NT2/D1 (cell line): Measurements from ENCODE around the gene HP1BP3.
A peak's percentile ranks its signal among the peaks of the same experiment; 100 is the strongest.

Experiments used
- DNase-seq: peaks from one replicate; pipeline ENCODE4 v3.0.0-alpha.2; 2011; ENCODE audit warnings: low read depth, low spot score
- H3K27me3 ChIP-seq: 2 replicates; pipeline ENCODE4 v1.6.0; 2011; ENCODE audit warnings: mild to moderate bottlenecking; ENCODE audit not compliant: insufficient read length, insufficient read depth
- H3K36me3 ChIP-seq: 2 replicates; pipeline ENCODE4 v1.6.1; 2011; ENCODE audit warnings: mild to moderate bottlenecking, low read length, mixed read lengths; ENCODE audit not compliant: insufficient read depth, insufficient read length
- H3K4me1 ChIP-seq: 2 replicates; pipeline ENCODE4 v1.5.1; 2011; ENCODE audit not compliant: insufficient read depth, insufficient read length
- H3K4me3 ChIP-seq: 2 replicates; pipeline ENCODE4 v1.5.1; 2011; ENCODE audit warnings: low read depth; ENCODE audit not compliant: insufficient read length
- H3K9ac ChIP-seq: 2 replicates; pipeline ENCODE4 v1.6.0; 2011; ENCODE audit warnings: low read depth; ENCODE audit not compliant: insufficient read length
- H3K9me3 ChIP-seq: 2 replicates; pipeline ENCODE4 v1.5.1; 2011; ENCODE audit warnings: mild to moderate bottlenecking, low read length; ENCODE audit not compliant: insufficient read depth
- SUZ12 ChIP-seq: IDR thresholded peaks from 2 replicates; pipeline ENCODE4 v1.6.1; 2011; ENCODE audit not compliant: insufficient read length, insufficient read depth; ENCODE audit errors: extremely low read depth
- YY1 ChIP-seq: IDR thresholded peaks from 2 replicates; pipeline ENCODE4 v1.6.1; 2011; ENCODE audit not compliant: insufficient read length, insufficient read depth
- ZNF274 ChIP-seq: IDR thresholded peaks from 2 replicates; pipeline ENCODE4 v1.6.1; 2011; ENCODE audit warnings: mild to moderate bottlenecking, low read depth, low read length

The HP1BP3 gene

GRCh38 chr1:20787029-20787839 lies at the start of gene HP1BP3:
HP1BP3 (minus strand) TSS chr1:20787307; CDS start chr1:20780440, 6,867 bp downstream.
- peak within 1 kb of the TSS; percentile 99 for H3K9ac ChIP-seq
- H3K4me3 ChIP-seq = peak within 1 kb of the TSS; percentile 81
- H3K4me1 ChIP-seq = no peaks in the 10 kb centered on the region
- no peaks in the 10 kb centered on the region for H3K9me3 ChIP-seq
- peaks cover 4% of the 10 kb centered on the region for H3K36me3 ChIP-seq
- no peak for DNase-seq
- H3K27me3 ChIP-seq = no peaks in the 10 kb centered on the region
- TF ChIP-seq YY1 (no peak), SUZ12 (no peak), ZNF274 (no peak)

GRCh38 chr1:20836230-20836629 lies 49.1 kb upstream of the HP1BP3 start:
- H3K4me1 ChIP-seq = no peaks in the 10 kb centered on the region
- peaks cover 5% of the 10 kb centered on the region for H3K36me3 ChIP-seq
- no peaks in the 10 kb centered on the region for H3K27me3 ChIP-seq
- no peak for DNase-seq
- TF ChIP-seq SUZ12 (no peak), ZNF274 (no peak)
- H3K9me3 ChIP-seq = no peaks in the 10 kb centered on the region
- H3K9ac ChIP-seq = no peak overlapping the region
- no peak overlapping the region for H3K4me3 ChIP-seq

- Histone ChIP-seq H3K36me3 (peaks cover under 1% of the 10 kb centered on the region), H3K9me3 (no peaks in the 10 kb centered on the region), H3K4me3 (no peak overlapping the region), H3K4me1 (no peaks in the 10 kb centered on the region), H3K9ac (no peak overlapping the region), H3K27me3 (no peaks in the 10 kb centered on the region)
- TF ChIP-seq ZNF274 (no peak), YY1 (no peak), SUZ12 (no peak)
- no peak for DNase-seq
Measured at GRCh38 chr1:20834780-20835179, 47.7 kb upstream of the HP1BP3 start.

GRCh38 chr1:20834192-20834591 lies 47.1 kb upstream of the HP1BP3 start:
- no peak overlapping the region for H3K4me3 ChIP-seq
- no peaks in the 10 kb centered on the region for H3K9me3 ChIP-seq
- H3K36me3 ChIP-seq = no peaks in the 10 kb centered on the region
- no peak overlapping the region for H3K9ac ChIP-seq
- TF ChIP-seq ZNF274 (no peak), YY1 (no peak), SUZ12 (no peak)
- H3K27me3 ChIP-seq = no peaks in the 10 kb centered on the region
- H3K4me1 ChIP-seq = no peaks in the 10 kb centered on the region
- no peak for DNase-seq

GRCh38 chr1:20830378-20830777 lies 43.3 kb upstream of the HP1BP3 start:
- TF ChIP-seq ZNF274 (no peak), SUZ12 (no peak), YY1 (no peak)
- H3K9me3 ChIP-seq = no peaks in the 10 kb centered on the region
- H3K36me3 ChIP-seq = peaks cover 8% of the 10 kb centered on the region
- no peak for DNase-seq
- no peaks in the 10 kb centered on the region for H3K4me1 ChIP-seq
- no peak overlapping the region for H3K9ac ChIP-seq
- no peaks in the 10 kb centered on the region for H3K27me3 ChIP-seq
- no peak overlapping the region for H3K4me3 ChIP-seq

- Histone ChIP-seq H3K9ac (no peak overlapping the region), H3K9me3 (no peaks in the 10 kb centered on the region), H3K36me3 (peaks cover 8% of the 10 kb centered on the region), H3K4me3 (no peak overlapping the region), H3K4me1 (no peaks in the 10 kb centered on the region), H3K27me3 (no peaks in the 10 kb centered on the region)
- DNase-seq = no peak
- TF ChIP-seq SUZ12 (no peak), ZNF274 (no peak), YY1 (no peak)
Measured at GRCh38 chr1:20829946-20830345, 42.8 kb upstream of the HP1BP3 start.

GRCh38 chr1:20829531-20829930 lies 42.4 kb upstream of the HP1BP3 start:
- Histone ChIP-seq H3K4me3 (no peak overlapping the region), H3K9ac (no peak overlapping the region), H3K9me3 (no peaks in the 10 kb centered on the region), H3K27me3 (no peaks in the 10 kb centered on the region), H3K36me3 (peaks cover 9% of the 10 kb centered on the region), H3K4me1 (no peaks in the 10 kb centered on the region)
- DNase-seq = no peak
- no peak for TF ChIP-seq SUZ12
- no peak for TF ChIP-seq YY1
- no peak for TF ChIP-seq ZNF274

GRCh38 chr1:20823845-20824244 lies 36.7 kb upstream of the HP1BP3 start:
- TF ChIP-seq SUZ12 (no peak), YY1 (no peak), ZNF274 (no peak)
- Histone ChIP-seq H3K4me1 (no peaks in the 10 kb centered on the region), H3K9ac (no peak overlapping the region), H3K9me3 (no peaks in the 10 kb centered on the region), H3K4me3 (no peak overlapping the region), H3K27me3 (no peaks in the 10 kb centered on the region), H3K36me3 (peaks cover 24% of the 10 kb centered on the region)
- no peak for DNase-seq
